Activated CD4-positive, alpha-beta T cell treated with anti-CD3 and anti-CD28 coated beads, Interleukin-2, amount 50 U/mL, for 1 hour (primary cell): Measurements from ENCODE around the gene OR52E6.

ENCODE experiments used
- DNase-seq: peaks from one replicate; pipeline ENCODE4 v3.0.0-alpha.2; 2020

The OR52E6 gene

GRCh38 chr11:5791165-5791564 is 50.5 kb downstream of the OR52E6 start, which contains the start of gene OR52N1:
OR52N1 (minus strand) TSS chr11:5791265; CDS start chr11:5788816, 2,449 bp downstream.
- DNase-seq = no peak
